GM12872 (cell line): ENCODE measurements around the gene TYK2.

Source experiments
- TF ChIP-seq, protein P1 (sequence below): IDR thresholded peaks from 3 replicates; pipeline ENCODE4 v1.5.1; 2011; ENCODE audit warnings: low read depth, mild to moderate bottlenecking, low read length, moderate library complexity; ENCODE audit not compliant: insufficient read depth

The TYK2 gene

DNA sequence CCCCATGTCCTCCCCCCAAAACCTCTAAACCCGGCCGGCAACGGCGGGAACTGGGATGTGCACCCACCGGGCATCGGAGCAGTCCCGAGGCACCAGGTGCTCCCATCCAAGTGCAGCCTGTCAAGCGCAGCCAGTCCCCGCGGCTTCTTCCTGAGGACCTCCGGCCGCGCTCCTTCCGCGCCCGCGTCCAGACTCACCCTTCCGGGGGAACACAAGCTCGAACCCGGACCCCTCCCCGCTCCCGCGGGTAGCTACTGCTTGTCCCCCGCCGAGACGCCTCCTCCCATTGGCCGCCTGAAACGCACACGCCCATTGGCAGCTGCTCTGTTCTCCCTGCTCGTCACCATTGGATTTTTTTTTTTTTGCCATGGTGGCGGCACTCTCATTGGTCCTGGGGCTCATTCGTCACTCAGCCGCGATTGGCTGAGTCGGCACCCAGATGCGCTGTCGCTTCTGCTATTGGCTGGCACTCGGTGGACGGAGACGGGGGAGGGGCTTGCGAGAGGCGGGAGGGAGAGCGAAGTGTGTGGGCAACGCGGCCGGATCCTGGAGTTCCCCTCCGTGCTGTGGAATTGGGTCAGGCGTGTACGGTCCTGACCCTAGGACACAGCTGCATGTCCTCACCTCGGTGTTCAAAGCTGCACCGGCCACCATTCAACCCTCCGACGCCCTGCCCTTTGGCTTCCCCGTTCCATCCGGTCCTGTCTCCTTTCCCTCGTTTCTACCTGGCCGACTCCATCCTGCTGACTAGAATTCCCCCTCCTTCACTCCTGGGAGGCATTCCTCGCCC lies at the start of gene TYK2:
Gene TYK2, minus strand, starts transcription at position 260 of the 790 bp plus-strand sequence. CDS start 2,166 bp downstream, outside the sequence.
- TF ChIP-seq, protein P1, sequence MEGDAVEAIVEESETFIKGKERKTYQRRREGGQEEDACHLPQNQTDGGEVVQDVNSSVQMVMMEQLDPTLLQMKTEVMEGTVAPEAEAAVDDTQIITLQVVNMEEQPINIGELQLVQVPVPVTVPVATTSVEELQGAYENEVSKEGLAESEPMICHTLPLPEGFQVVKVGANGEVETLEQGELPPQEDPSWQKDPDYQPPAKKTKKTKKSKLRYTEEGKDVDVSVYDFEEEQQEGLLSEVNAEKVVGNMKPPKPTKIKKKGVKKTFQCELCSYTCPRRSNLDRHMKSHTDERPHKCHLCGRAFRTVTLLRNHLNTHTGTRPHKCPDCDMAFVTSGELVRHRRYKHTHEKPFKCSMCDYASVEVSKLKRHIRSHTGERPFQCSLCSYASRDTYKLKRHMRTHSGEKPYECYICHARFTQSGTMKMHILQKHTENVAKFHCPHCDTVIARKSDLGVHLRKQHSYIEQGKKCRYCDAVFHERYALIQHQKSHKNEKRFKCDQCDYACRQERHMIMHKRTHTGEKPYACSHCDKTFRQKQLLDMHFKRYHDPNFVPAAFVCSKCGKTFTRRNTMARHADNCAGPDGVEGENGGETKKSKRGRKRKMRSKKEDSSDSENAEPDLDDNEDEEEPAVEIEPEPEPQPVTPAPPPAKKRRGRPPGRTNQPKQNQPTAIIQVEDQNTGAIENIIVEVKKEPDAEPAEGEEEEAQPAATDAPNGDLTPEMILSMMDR: no peak

- TF ChIP-seq, protein P1: no peak
These were observed 48.6 kb upstream of the TYK2 start for GRCh38 chr19:10428996-10429381.

- TF ChIP-seq, protein P1: no peak
These were observed 46.8 kb upstream of the TYK2 start for GRCh38 chr19:10427169-10427568.

DNA sequence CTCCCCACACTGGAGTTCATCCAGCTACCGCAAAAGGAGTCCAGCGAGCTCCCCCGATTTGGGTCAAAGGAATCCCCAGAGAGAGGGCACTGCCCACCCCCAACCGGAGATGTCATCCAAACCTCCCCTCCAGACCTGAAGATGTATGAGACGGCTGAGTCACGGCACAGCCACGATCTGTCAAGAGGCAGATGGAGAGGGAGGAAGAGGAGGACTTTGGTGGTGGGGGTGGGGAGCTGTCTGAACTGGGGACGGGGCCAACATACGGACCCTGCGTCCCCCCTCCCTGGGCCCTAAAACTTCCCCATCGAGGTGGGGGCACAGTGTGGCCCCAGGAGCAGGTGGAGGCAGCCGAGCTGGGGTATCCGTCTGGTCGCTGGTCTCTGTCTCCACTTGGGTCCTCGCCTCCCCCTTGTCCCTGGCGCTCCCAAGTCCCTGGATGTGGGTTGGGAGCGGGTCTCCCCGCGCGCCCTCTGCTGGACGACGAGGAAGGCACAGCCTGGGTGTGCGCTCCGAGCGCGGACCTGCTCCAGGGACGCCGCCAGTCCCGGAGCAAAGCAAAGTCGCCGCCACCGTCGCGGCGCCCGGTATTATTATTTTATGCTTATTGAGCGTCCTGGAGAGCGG lies 43.8 kb upstream of the TYK2 start:
- TF ChIP-seq, protein P1: peak; percentile 88

DNA sequence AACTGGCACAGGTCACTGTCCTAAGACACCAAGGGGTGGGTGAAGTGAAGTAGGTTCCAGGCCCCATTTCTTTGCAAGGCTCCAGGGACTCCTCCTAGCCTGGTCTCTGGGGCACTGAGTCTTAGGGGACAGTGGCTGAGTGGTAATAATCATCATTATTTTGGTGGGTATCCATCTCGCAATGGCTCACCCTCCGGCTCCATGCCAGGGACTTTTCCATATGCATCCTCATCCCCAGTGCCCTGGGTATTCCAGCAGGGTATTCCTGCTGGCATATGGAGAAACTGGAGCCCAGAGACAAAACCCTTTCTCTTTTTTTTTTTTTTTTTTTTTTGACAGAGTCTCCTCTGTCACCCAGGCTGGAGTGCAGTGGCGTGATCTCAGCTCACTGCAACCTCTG lies 42.5 kb upstream of the TYK2 start:
- TF ChIP-seq, protein P1: no peak

DNA sequence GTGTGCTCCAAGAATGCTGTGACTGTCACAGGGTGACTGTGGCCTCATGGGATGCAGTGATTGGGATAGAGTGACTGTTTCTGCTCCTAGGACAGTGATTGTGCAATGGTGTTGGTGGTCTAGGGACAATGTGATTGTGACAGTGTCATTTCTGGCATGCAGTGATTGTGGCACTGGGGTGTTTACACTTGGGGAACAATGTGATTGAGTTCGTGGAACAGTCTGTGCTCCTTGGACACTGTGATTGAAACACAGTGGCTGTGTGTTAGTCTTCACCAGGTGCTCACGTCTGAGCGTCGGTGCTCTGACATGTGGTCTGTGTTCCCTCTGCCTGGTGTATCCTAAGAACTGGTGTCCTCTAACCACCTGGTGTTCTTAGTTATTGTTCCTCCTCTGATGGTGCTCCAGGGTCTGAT lies 41.7 kb upstream of the TYK2 start:
- TF ChIP-seq, protein P1: no peak

DNA sequence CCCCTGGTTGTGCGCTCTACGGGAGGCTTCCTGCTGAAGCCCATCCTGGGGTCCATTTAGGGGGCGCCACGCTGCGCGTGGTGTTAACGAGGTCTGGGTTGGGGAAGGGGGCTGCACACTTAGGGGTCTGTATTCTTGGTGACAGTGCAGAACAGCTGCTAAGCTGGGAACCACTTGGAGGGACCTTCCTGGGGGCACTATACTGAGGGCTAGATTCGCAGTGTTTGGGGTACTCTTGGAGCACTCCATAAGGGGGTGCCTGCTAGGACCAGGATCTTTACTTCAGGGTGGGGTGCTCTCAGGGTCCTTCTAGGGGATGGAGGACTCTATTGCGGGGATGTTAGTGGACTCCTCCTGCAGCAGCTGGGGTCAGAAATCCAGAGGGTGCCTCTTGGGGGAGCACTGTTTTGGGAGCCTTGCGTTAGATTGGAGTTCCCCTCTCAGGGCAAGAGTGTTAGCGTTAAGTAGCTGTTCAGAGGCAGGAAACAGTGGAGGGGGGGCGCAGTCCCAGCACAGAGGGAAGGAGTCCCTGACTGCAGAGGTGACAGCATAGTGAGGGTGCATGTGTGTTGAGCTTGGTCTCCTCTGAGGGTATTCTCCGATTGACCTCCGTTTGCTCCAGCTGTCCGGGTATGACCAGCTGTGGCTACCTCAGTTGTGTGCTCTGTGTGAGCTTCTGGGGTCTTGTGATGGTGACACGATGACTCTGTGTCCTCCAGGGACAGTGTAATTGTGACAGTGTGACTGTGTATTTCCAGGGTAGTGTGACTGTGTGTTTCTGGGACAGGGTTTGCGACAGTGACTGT lies 41.1 kb upstream of the TYK2 start:
- TF ChIP-seq, protein P1: no peak; the same call in 2 of the 3 replicates
